H9 (cell line): ENCODE data around the gene ZNF133. TPM values are rescaled to one million over a fixed set of nuclear protein-coding genes. Genes with fewer than 3 reads are reported as not detected.

Experiments used
- DNase-seq: peaks from one replicate; pipeline ENCODE4 v3.0.0-alpha.2; 2017
- H2AFZ ChIP-seq: one replicate; pipeline ENCODE4 v1.6.1; 2013; ENCODE audit warnings: mild to moderate bottlenecking, low read length, control low read depth, moderate library complexity
- H2AK5ac ChIP-seq: 2 replicates; pipeline ENCODE4 v1.6.1; 2013; ENCODE audit warnings: low read length, control low read depth, mixed read lengths; ENCODE audit not compliant: insufficient read length
- H2BK120ac ChIP-seq: one replicate; pipeline ENCODE4 v1.6.1; 2013; ENCODE audit warnings: low read depth, mild to moderate bottlenecking, low read length, control low read depth, inconsistent platforms; ENCODE audit not compliant: poor library complexity, severe bottlenecking
- H2BK12ac ChIP-seq: 2 replicates; pipeline ENCODE4 v1.6.1; 2013; ENCODE audit warnings: low read length, control low read depth, mixed read lengths, low read depth; ENCODE audit not compliant: insufficient read length
- H2BK15ac ChIP-seq: 2 replicates; pipeline ENCODE4 v1.6.1; 2013; ENCODE audit warnings: low read depth, low read length, control low read depth
- H2BK20ac ChIP-seq: one replicate; pipeline ENCODE4 v1.6.1; 2013; ENCODE audit warnings: low read depth, mild to moderate bottlenecking, low read length, control low read depth, inconsistent platforms; ENCODE audit not compliant: poor library complexity, severe bottlenecking
- H2BK5ac ChIP-seq: 2 replicates; pipeline ENCODE4 v1.6.1; 2013; ENCODE audit warnings: low read length, control low read depth, mixed read lengths; ENCODE audit not compliant: insufficient read length
- H3K14ac ChIP-seq: 2 replicates; pipeline ENCODE4 v1.6.1; 2013; ENCODE audit warnings: low read length, control low read depth; ENCODE audit not compliant: insufficient read depth
- H3K18ac ChIP-seq: 2 replicates; pipeline ENCODE4 v1.6.1; 2013; ENCODE audit warnings: low read depth, mild to moderate bottlenecking, mixed read lengths, low read length, control low read depth; ENCODE audit not compliant: insufficient read length
- H3K23ac ChIP-seq: 2 replicates; pipeline ENCODE4 v1.6.1; 2013; ENCODE audit warnings: low read length, control low read depth, mixed read lengths, low read depth; ENCODE audit not compliant: insufficient read length
- H3K23me2 ChIP-seq: 2 replicates; pipeline ENCODE4 v1.6.1; 2013; ENCODE audit warnings: low read depth, mild to moderate bottlenecking, mixed read lengths, low read length, control low read depth; ENCODE audit not compliant: insufficient read length, poor library complexity, severe bottlenecking
- H3K27ac ChIP-seq: 2 replicates; pipeline ENCODE4 v1.5.1; 2013; ENCODE audit warnings: low read length, control low read depth, mixed read lengths, low read depth; ENCODE audit not compliant: insufficient read length
- H3K27me3 ChIP-seq: 2 replicates; pipeline ENCODE4 v1.6.1; 2013; ENCODE audit warnings: low read length, control low read depth, inconsistent platforms; ENCODE audit not compliant: insufficient read depth
- H3K4ac ChIP-seq: 2 replicates; pipeline ENCODE4 v1.6.1; 2013; ENCODE audit warnings: low read depth, mild to moderate bottlenecking, control low read depth, inconsistent platforms, low read length, moderate library complexity
- H3K4me1 ChIP-seq: 2 replicates; pipeline ENCODE4 v1.6.1; 2013; ENCODE audit warnings: low read length, control low read depth, inconsistent platforms; ENCODE audit not compliant: insufficient read depth
- H3K4me2 ChIP-seq: 2 replicates; pipeline ENCODE4 v1.6.1; 2013; ENCODE audit warnings: low read length, control low read depth, mixed read lengths; ENCODE audit not compliant: insufficient read length, insufficient read depth
- H3K56ac ChIP-seq: 2 replicates; pipeline ENCODE4 v1.6.1; 2013; ENCODE audit warnings: low read depth, mild to moderate bottlenecking, mixed read lengths, low read length, control low read depth; ENCODE audit not compliant: insufficient read length
- H3K79me1 ChIP-seq: 2 replicates; pipeline ENCODE4 v1.6.1; 2013; ENCODE audit warnings: low read depth, mild to moderate bottlenecking, moderate library complexity, low read length, control low read depth, inconsistent platforms; ENCODE audit not compliant: insufficient read depth, poor library complexity, severe bottlenecking
- H3K79me2 ChIP-seq: 2 replicates; pipeline ENCODE4 v1.6.1; 2013; ENCODE audit warnings: low read length, control low read depth, inconsistent platforms; ENCODE audit not compliant: insufficient read depth
- H3K9ac ChIP-seq: 2 replicates; pipeline ENCODE4 v1.6.1; 2013; ENCODE audit warnings: low read length, control low read depth, mixed read lengths; ENCODE audit not compliant: insufficient read length; ENCODE audit errors: extremely low read depth
- H3K9me3 ChIP-seq: one replicate; pipeline ENCODE4 v1.6.1; 2013; ENCODE audit warnings: low read depth, low read length, inconsistent platforms; ENCODE audit not compliant: control insufficient read depth
- H3T11ph ChIP-seq: one replicate; pipeline ENCODE4 v1.6.1; 2013; ENCODE audit warnings: mild to moderate bottlenecking, low read length, control low read depth, inconsistent platforms
- H4K20me1 ChIP-seq: one replicate; pipeline ENCODE4 v1.6.1; 2013; ENCODE audit not compliant: control insufficient read depth, insufficient read length, insufficient read depth
- H4K5ac ChIP-seq: 2 replicates; pipeline ENCODE4 v1.6.1; 2013; ENCODE audit warnings: low read depth, mild to moderate bottlenecking, mixed read lengths, low read length, control low read depth; ENCODE audit not compliant: insufficient read length
- H4K8ac ChIP-seq: replicated peaks from 2 replicates; pipeline ENCODE4 v1.6.1; 2013; ENCODE audit warnings: low read length, control low read depth, mixed read lengths, low read depth; ENCODE audit not compliant: insufficient read length
- H4K91ac ChIP-seq: 2 replicates; pipeline ENCODE4 v1.6.1; 2013; ENCODE audit warnings: low read depth, mild to moderate bottlenecking, moderate library complexity, mixed read lengths, low read length, control low read depth; ENCODE audit not compliant: insufficient read length
- H3K27ac Mint-ChIP-seq, 3 experiments: 2 replicates in 2 of 3; 3 replicates in 1 of 3; pipeline ENCODE4 v1.8.0; 2020 to 2021; ENCODE audit warnings: mixed read lengths in 3 of 3, mild to moderate bottlenecking in 1 of 3, moderate library complexity in 1 of 3
- H3K27me3 Mint-ChIP-seq: 2 replicates; pipeline ENCODE4 v1.8.0; 2021; ENCODE audit warnings: low read depth, mild to moderate bottlenecking, moderate library complexity, mixed read lengths
- H3K36me3 Mint-ChIP-seq, 3 experiments: 2 replicates in 2 of 3; 3 replicates in 1 of 3; pipeline ENCODE4 v1.8.0; 2020 to 2021; ENCODE audit warnings: low read depth in 3 of 3, mixed read lengths in 3 of 3; ENCODE audit not compliant: insufficient read depth in 1 of 3
- H3K4me1 Mint-ChIP-seq, 2 experiments: 2 replicates each; pipeline ENCODE4 v1.8.0; 2020; ENCODE audit warnings: mixed read lengths in 2 of 2
- H3K4me3 Mint-ChIP-seq, 2 experiments: 2 replicates in 1 of 2; 3 replicates in 1 of 2; pipeline ENCODE4 v1.8.0; 2020 to 2021; ENCODE audit warnings: mild to moderate bottlenecking in 2 of 2, mixed read lengths in 2 of 2, moderate library complexity in 1 of 2
- H3K9me3 Mint-ChIP-seq, 2 experiments: 2 replicates in 1 of 2; 3 replicates in 1 of 2; pipeline ENCODE4 v1.8.0; 2020; ENCODE audit warnings: mild to moderate bottlenecking in 2 of 2, mixed read lengths in 2 of 2, moderate library complexity in 1 of 2
- CTCF ChIP-seq: fragments of 200-600 bp; sonication (generic); conservative IDR thresholded peaks from 3 replicates; pipeline ENCODE4 v1.8.0; 2021; ENCODE audit warnings: antibody characterized with exemption, mild to moderate bottlenecking
- total RNA-seq: library from RNA; stranded (reverse); gene quantifications from 2 replicates; pipeline ENCODE4 v1.2.1, GENCODE V29; 2021

ZNF133 gene
- total RNA-seq, 1 experiment from 2014 or later: 11.0 TPM

GRCh38 chr20:18321316-18321715 is 33.0 kb downstream of the ZNF133 start:
- Histone ChIP-seq H3K4me2 (no peak overlapping the region), H4K91ac (no peak overlapping the region), H3K23me2 (no peaks in the 10 kb centered on the region), H4K5ac (no peak overlapping the region), H3K9me3 (no peaks in the 10 kb centered on the region), H3K14ac (no peak overlapping the region), H2AK5ac (no peak overlapping the region), H4K20me1 (no peaks in the 10 kb centered on the region), H2BK20ac (no peak overlapping the region), H3K56ac (no peak overlapping the region), H3K18ac (no peak overlapping the region), H2BK12ac (no peak overlapping the region), H3K23ac (no peak overlapping the region), H3K4me1 (no peaks in the 10 kb centered on the region; the same call in 1 of the 2 replicates), H3T11ph (no peak overlapping the region), H3K79me1 (no peaks in the 10 kb centered on the region), H3K9ac (no peak overlapping the region), H2BK5ac (no peak overlapping the region), H3K4ac (no peak overlapping the region), H3K27ac (no peak overlapping the region), H2BK120ac (no peak overlapping the region), H3K27me3 (no peaks in the 10 kb centered on the region), H2BK15ac (no peak overlapping the region), H3K79me2 (no peaks in the 10 kb centered on the region), H2AFZ (no peak overlapping the region), H4K8ac (no peak overlapping the region)
- no peak for DNase-seq
- H3K4me3 Mint-ChIP-seq: no peak overlapping the region
- H3K9me3 Mint-ChIP-seq: peaks cover under 1% of the 10 kb centered on the region in 2 experiments; a peak in 4 of 5 replicates
- TF ChIP-seq CTCF: no peak
- peaks cover 4 to 11% (median 10%) of the 10 kb centered on the region in 3 experiments; a peak in 5 of 7 replicates for H3K36me3 Mint-ChIP-seq
- peaks cover 36 to 45% of the 10 kb centered on the region in 2 experiments for H3K4me1 Mint-ChIP-seq
- H3K27ac Mint-ChIP-seq: no peak overlapping the region
- H3K27me3 Mint-ChIP-seq: no peaks in the 10 kb centered on the region
